HCT116 (cell line): ENCODE measurements around the gene ALAD. TPM values are rescaled to one million over a fixed set of nuclear protein-coding genes. Genes with fewer than 3 reads are reported as not detected.

Experiments
- ATAC-seq: fragments of 200-7000 bp; cut with Tn5 transposase; 2 replicates; pipeline ENCODE4 v1.9.1; 2020; ENCODE audit warnings: mild to moderate bottlenecking, moderate library complexity
- BruUV-seq: library from RNA; stranded (reverse); fragments of 400-500 nt; replicated peaks from 2 replicates; lab custom pipeline; 2021; lab: Mats Ljungman, UMichigan
- CTCF ChIA-PET: fragments of 300-600 bp; sonication (Branson Sonifier 250); formaldehyde crosslinking; loops from one replicate; lab custom pipeline; 2021; ENCODE audit warnings: antibody characterized with exemption; lab: Charles Lee
- POLR2A ChIA-PET: fragments of 300-600, 350-600 bp; sonication (Branson Sonifier 250); formaldehyde crosslinking; loops from one replicate; lab custom pipeline; 2021; ENCODE audit warnings: antibody characterized with exemption; lab: Charles Lee
- RAD21 ChIA-PET, 2 experiments: fragments of 300-600 bp; sonication (Branson Sonifier 250); formaldehyde crosslinking; loops; one replicate each; lab custom pipeline; 2023; ENCODE audit warnings: low total read pairs in 2 of 2; ENCODE audit not compliant: uncharacterized antibody in 2 of 2, unreplicated experiment in 2 of 2, low non-redundant PET in 1 of 2; lab: Charles Lee
- DNase-seq: peaks from one replicate; pipeline ENCODE4 v3.0.0-alpha.2; 2010; ENCODE audit warnings: low read depth, low spot score
- H2AFZ ChIP-seq: fragments of 200-600 bp; shearing (Covaris generic), sonication (generic); 2 replicates; pipeline ENCODE4 v1.6.1; 2017; ENCODE audit warnings: low read depth, mixed run types, mixed read lengths, antibody characterized with exemption, low read length; ENCODE audit not compliant: poor library complexity, severe bottlenecking
- H3K27ac ChIP-seq: 2 replicates; pipeline ENCODE4 v1.5.1; 2012; ENCODE audit warnings: low read depth, low read length
- H3K27me3 ChIP-seq: fragments of 200-600 bp; sonication (generic); 2 replicates; pipeline ENCODE4 v1.6.1; 2016; ENCODE audit warnings: mixed run types, low read length, mixed read lengths; ENCODE audit not compliant: insufficient read depth
- H3K36me3 ChIP-seq, 2 experiments: fragments of 200-500 bp in 1 of 2; fragments of 200-600 bp in 1 of 2; sonication (Bioruptor generic) in 1 of 2; sonication (generic) in 1 of 2; 2 replicates each; pipeline versions ENCODE4 v1.5.1 to v1.6.1; 2014 to 2016; ENCODE audit warnings: low read length in 2 of 2, inconsistent platforms in 1 of 2, mixed read lengths in 1 of 2, mixed run types in 1 of 2; ENCODE audit not compliant: insufficient read depth in 2 of 2, control insufficient read depth in 1 of 2
- H3K4me1 ChIP-seq, 2 experiments: fragments of 200-600 bp in 1 of 2; sonication (generic) in 1 of 2; 2 replicates each; pipeline versions ENCODE4 v1.5.1 to v1.6.1; 2012 to 2017; ENCODE audit warnings: low read length in 2 of 2, inconsistent platforms in 1 of 2, mild to moderate bottlenecking in 1 of 2, mixed read lengths in 1 of 2, mixed run types in 1 of 2, moderate library complexity in 1 of 2; ENCODE audit not compliant: insufficient read depth in 2 of 2, control insufficient read depth in 1 of 2
- H3K4me2 ChIP-seq: fragments of 200-600 bp; sonication (generic); 2 replicates; pipeline ENCODE4 v1.6.1; 2017; ENCODE audit warnings: mixed run types, low read length, mixed read lengths
- H3K4me3 ChIP-seq, 2 experiments: fragments of 200-600 bp in 1 of 2; sonication (generic) in 1 of 2; replicated peaks in 1 of 2; 2 replicates each; pipeline ENCODE4 v1.5.1; 2011 to 2016; ENCODE audit warnings: low read length in 2 of 2, control low read depth in 1 of 2, low read depth in 1 of 2, mild to moderate bottlenecking in 1 of 2, mixed read lengths in 1 of 2, mixed run types in 1 of 2
- H3K79me2 ChIP-seq: fragments of 200-600 bp; sonication (generic); 2 replicates; pipeline ENCODE4 v1.6.1; 2017; ENCODE audit warnings: mild to moderate bottlenecking, mixed run types, low read length, moderate library complexity, mixed read lengths; ENCODE audit not compliant: insufficient read depth
- H3K9ac ChIP-seq: fragments of 200-600 bp; sonication (generic); 2 replicates; pipeline ENCODE4 v1.6.1; 2016; ENCODE audit warnings: low read length, mixed read lengths
- H3K9me2 ChIP-seq: fragments of 200-600 bp; sonication (generic), shearing (Covaris generic); 2 replicates; pipeline ENCODE4 v1.6.1; 2017; ENCODE audit warnings: mixed run types, mild to moderate bottlenecking, moderate library complexity; ENCODE audit not compliant: insufficient read depth
- H3K9me3 ChIP-seq, 2 experiments: fragments of 200-500 bp in 1 of 2; fragments of 200-600 bp in 1 of 2; sonication (Bioruptor generic) in 1 of 2; sonication (generic) in 1 of 2; 2 replicates each; pipeline ENCODE4 v1.6.1; 2014 to 2017; ENCODE audit warnings: low read length in 2 of 2, mixed read lengths in 2 of 2, inconsistent platforms in 1 of 2, low read depth in 1 of 2, mild to moderate bottlenecking in 1 of 2, mixed run types in 1 of 2, moderate library complexity in 1 of 2; ENCODE audit not compliant: control insufficient read depth in 1 of 2, insufficient read depth in 1 of 2
- H4K20me1 ChIP-seq: fragments of 200-600 bp; sonication (generic), shearing (Covaris generic); 2 replicates; pipeline ENCODE4 v1.6.1; 2017; ENCODE audit warnings: mixed run types, mild to moderate bottlenecking, moderate library complexity; ENCODE audit not compliant: insufficient read depth
- CBX3 ChIP-seq: IDR thresholded peaks from 2 replicates; pipeline ENCODE4 v1.6.1; 2012; ENCODE audit warnings: low read depth
- CEBPB ChIP-seq: IDR thresholded peaks from 2 replicates; pipeline ENCODE4 v1.6.1; 2012; ENCODE audit warnings: low read depth
- EGR1 ChIP-seq: IDR thresholded peaks from 2 replicates; pipeline ENCODE4 v1.6.1; 2012; ENCODE audit warnings: low read depth
- ELF1 ChIP-seq: IDR thresholded peaks from 2 replicates; pipeline ENCODE4 v1.6.1; 2012; ENCODE audit warnings: low read depth, borderline replicate concordance
- EZH2 ChIP-seq: fragments of 200-600 bp; sonication (generic); IDR thresholded peaks from 2 replicates; pipeline ENCODE4 v1.6.1; 2017; ENCODE audit warnings: antibody characterized with exemption, mixed run types
- FOSL1 ChIP-seq: IDR thresholded peaks from 2 replicates; pipeline ENCODE4 v1.6.1; 2012; ENCODE audit warnings: low read depth
- JUND ChIP-seq: IDR thresholded peaks from 2 replicates; pipeline ENCODE4 v1.6.1; 2012
- MAX ChIP-seq: IDR thresholded peaks from 2 replicates; pipeline ENCODE4 v1.6.1; 2012
- RAD21 ChIP-seq: IDR thresholded peaks from 2 replicates; pipeline ENCODE4 v1.6.1; 2012; ENCODE audit warnings: low read depth, mild to moderate bottlenecking
- REST ChIP-seq: IDR thresholded peaks from 2 replicates; pipeline ENCODE4 v1.6.1; 2012; ENCODE audit warnings: low read depth
- SIN3A ChIP-seq: IDR thresholded peaks from 2 replicates; pipeline ENCODE4 v1.6.1; 2012; ENCODE audit warnings: low read depth
- TCF7L2 ChIP-seq: IDR thresholded peaks from 2 replicates; pipeline ENCODE4 v1.7.0; 2011; ENCODE audit warnings: borderline replicate concordance, inconsistent platforms; ENCODE audit not compliant: insufficient read depth, insufficient read length; ENCODE audit errors: extremely low read depth
- YY1 ChIP-seq: IDR thresholded peaks from 2 replicates; pipeline ENCODE4 v1.6.1; 2011; ENCODE audit warnings: low read length, low read depth, moderate library complexity, mild to moderate bottlenecking; ENCODE audit not compliant: insufficient replicate concordance; ENCODE audit errors: extremely low read depth
- ZFX ChIP-seq: fragments of 450-650 bp; IDR thresholded peaks from 2 replicates; pipeline ENCODE4 v1.6.1; 2017
- ZNF274 ChIP-seq: fragments of 200-500 bp; sonication (Bioruptor generic); IDR thresholded peaks from 2 replicates; pipeline ENCODE4 v1.6.1; 2014; ENCODE audit warnings: mild to moderate bottlenecking, low read depth, low read length, inconsistent platforms
- intact Hi-C: fragments of 100-400 bp; cut with micrococcal nuclease; formaldehyde crosslinking; loops from 2 replicates; pipeline ENCODE4 v1.10.0; 2022
- total RNA-seq: library from RNA; stranded (reverse); gene quantifications from one replicate; pipeline ENCODE4 v1.2.1, GENCODE V29; 2021; ENCODE audit not compliant: unreplicated experiment
- TF ChIP-seq, protein P1 (sequence below): IDR thresholded peaks from 2 replicates; pipeline ENCODE4 v1.6.1; 2011; ENCODE audit warnings: mild to moderate bottlenecking, low read length, moderate library complexity; ENCODE audit not compliant: insufficient replicate concordance; ENCODE audit errors: extremely low read depth
- TF ChIP-seq, protein P2 (sequence below): IDR thresholded peaks from 2 replicates; pipeline ENCODE4 v1.6.1; 2012

ALAD gene
- total RNA-seq, 1 experiment from 2014 or later, result 14.0 TPM

DNA sequence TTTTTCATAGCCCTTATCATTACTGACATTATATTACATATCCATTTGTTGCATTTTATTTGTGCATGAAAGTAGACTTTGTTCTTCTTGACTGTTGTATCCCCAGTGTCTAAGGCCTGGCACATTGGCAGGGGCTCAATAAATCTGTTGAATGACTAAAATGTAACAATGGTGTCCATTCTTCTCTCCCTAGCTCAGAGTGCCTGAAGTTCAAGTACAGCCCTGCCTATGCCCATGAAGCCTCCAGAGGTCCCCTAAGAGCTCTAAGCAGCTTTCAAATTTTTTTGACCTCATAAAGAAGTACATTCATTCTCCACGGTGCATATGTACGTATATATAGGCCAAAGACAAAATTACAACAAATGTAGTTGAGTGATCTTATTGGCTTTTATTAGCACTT is 55.9 kb downstream of the ALAD start:
- Histone ChIP-seq H4K20me1 (no peaks in the 10 kb centered on the region), H3K27ac (no peak overlapping the region), H3K9me2 (no peaks in the 10 kb centered on the region), H3K4me3 (no peak overlapping the region), H3K27me3 (no peaks in the 10 kb centered on the region), H3K4me1 (peaks cover 13 to 29% of the 10 kb centered on the region in 2 experiments), H3K9me3 (no peaks in the 10 kb centered on the region), H3K79me2 (peaks cover 3% of the 10 kb centered on the region; the same call in 1 of the 2 replicates), H2AFZ (no peak overlapping the region), H3K36me3 (no peaks in the 10 kb centered on the region), H3K4me2 (no peak overlapping the region), H3K9ac (no peak overlapping the region)
- DNase-seq (no peak), ATAC-seq (no peak)
- RAD21 ChIA-PET, result no interaction called here
- intact Hi-C loops, result no loop called here
- POLR2A ChIA-PET, result interaction anchor here (1.1 kb wide), 1 partner anchor 32 kb away, joined by 4 read pairs; the partner anchor contains the start of gene HDHD3
- no peak for TF ChIP-seq TCF7L2
- no peak for TF ChIP-seq JUND
- no peak for TF ChIP-seq CBX3
- TF ChIP-seq, protein P1, sequence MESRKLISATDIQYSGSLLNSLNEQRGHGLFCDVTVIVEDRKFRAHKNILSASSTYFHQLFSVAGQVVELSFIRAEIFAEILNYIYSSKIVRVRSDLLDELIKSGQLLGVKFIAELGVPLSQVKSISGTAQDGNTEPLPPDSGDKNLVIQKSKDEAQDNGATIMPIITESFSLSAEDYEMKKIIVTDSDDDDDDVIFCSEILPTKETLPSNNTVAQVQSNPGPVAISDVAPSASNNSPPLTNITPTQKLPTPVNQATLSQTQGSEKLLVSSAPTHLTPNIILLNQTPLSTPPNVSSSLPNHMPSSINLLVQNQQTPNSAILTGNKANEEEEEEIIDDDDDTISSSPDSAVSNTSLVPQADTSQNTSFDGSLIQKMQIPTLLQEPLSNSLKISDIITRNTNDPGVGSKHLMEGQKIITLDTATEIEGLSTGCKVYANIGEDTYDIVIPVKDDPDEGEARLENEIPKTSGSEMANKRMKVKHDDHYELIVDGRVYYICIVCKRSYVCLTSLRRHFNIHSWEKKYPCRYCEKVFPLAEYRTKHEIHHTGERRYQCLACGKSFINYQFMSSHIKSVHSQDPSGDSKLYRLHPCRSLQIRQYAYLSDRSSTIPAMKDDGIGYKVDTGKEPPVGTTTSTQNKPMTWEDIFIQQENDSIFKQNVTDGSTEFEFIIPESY, result no peak
- no peak for TF ChIP-seq YY1
- TF ChIP-seq RAD21, result no peak
- no peak for TF ChIP-seq MAX
- TF ChIP-seq REST, result no peak
- TF ChIP-seq EGR1, result no peak
- TF ChIP-seq SIN3A, result no peak
- TF ChIP-seq ZNF274, result no peak
- TF ChIP-seq ZFX, result no peak
- no peak for TF ChIP-seq CEBPB
- TF ChIP-seq ELF1, result no peak
- TF ChIP-seq EZH2, result no peak
- TF ChIP-seq, protein P2, sequence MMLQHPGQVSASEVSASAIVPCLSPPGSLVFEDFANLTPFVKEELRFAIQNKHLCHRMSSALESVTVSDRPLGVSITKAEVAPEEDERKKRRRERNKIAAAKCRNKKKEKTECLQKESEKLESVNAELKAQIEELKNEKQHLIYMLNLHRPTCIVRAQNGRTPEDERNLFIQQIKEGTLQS, result no peak
- no peak for TF ChIP-seq FOSL1
- CTCF ChIA-PET, result no interaction called here
- BruUV-seq, result no TSS peak
